K562 (cell line): ENCODE data around the gene CHSY3. TPM values are rescaled to one million over a fixed set of nuclear protein-coding genes. Genes with fewer than 3 reads are reported as not detected.

Source experiments
- ATAC-seq: fragments of 200-7000 bp; cut with Tn5 transposase; 3 replicates; pipeline ENCODE4 v1.9.1; 2020; ENCODE audit warnings: moderate library complexity
- BruUV-seq: library from RNA; stranded (reverse); fragments of 400-500 nt; replicated peaks from 2 replicates; lab custom pipeline; 2021; lab: Mats Ljungman, UMichigan
- CTCF ChIA-PET: fragments of 300-600 bp; formaldehyde crosslinking; extraction: SDS; loops from one replicate; lab custom pipeline; 2021; ENCODE audit warnings: low intra/inter-chr PET ratio; lab: Yijun Ruan, JAX
- POLR2A ChIA-PET: fragments of 300-600, 350-650 bp; sonication (Branson Sonifier 250); formaldehyde crosslinking; extraction: SDS; loops from one replicate; lab custom pipeline; 2021; ENCODE audit warnings: antibody characterized with exemption, inconsistent platforms; lab: Yijun Ruan, JAX
- DNase-seq, 4 experiments: peaks; one replicate each; pipeline versions ENCODE4 v3.0.0 to v3.0.0-alpha.2; 2011 to 2018; ENCODE audit warnings: low spot score in 3 of 4, mixed read lengths in 3 of 4; ENCODE audit errors: extremely low read depth in 1 of 4
- FAIRE-seq: peaks from 2 replicates; lab custom pipeline; 2011; peaks lifted over from hg19 to GRCh38; lab: Jason Lieb, UNC
- H2AFZ ChIP-seq: 2 replicates; pipeline ENCODE4 v1.6.0; 2011; ENCODE audit warnings: low read depth, low read length, control low read depth, inconsistent platforms
- H3K27ac ChIP-seq: fragments of 200-600 bp; 3 replicates; pipeline ENCODE4 v1.8.0; 2011; ENCODE audit warnings: low read depth, mild to moderate bottlenecking, control low read depth, inconsistent platforms, low read length, moderate library complexity, mixed read lengths; ENCODE audit errors: extremely low read depth
- H3K27me3 ChIP-seq, 2 experiments: fragments of 300-600 bp in 1 of 2; 2 replicates in 1 of 2; 3 replicates in 1 of 2; pipeline versions ENCODE4 v1.6.0 to v1.8.0; 2011; ENCODE audit warnings: inconsistent platforms in 2 of 2, low read length in 2 of 2, mild to moderate bottlenecking in 1 of 2, mixed read lengths in 1 of 2, moderate library complexity in 1 of 2; ENCODE audit not compliant: control insufficient read depth in 2 of 2, insufficient read depth in 2 of 2
- H3K36me3 ChIP-seq: fragments of 300-600 bp; 3 replicates; pipeline ENCODE4 v1.8.0; 2011; ENCODE audit warnings: mild to moderate bottlenecking, low read length, inconsistent platforms; ENCODE audit not compliant: control insufficient read depth, insufficient read depth
- H3K4me1 ChIP-seq, 2 experiments: fragments of 200-600 bp in 1 of 2; replicated peaks in 1 of 2; 2 replicates in 1 of 2; 3 replicates in 1 of 2; pipeline versions ENCODE4 v1.5.1 to v1.8.0; 2011; ENCODE audit warnings: inconsistent platforms in 2 of 2, low read length in 2 of 2, mild to moderate bottlenecking in 1 of 2, mixed read lengths in 1 of 2, moderate library complexity in 1 of 2; ENCODE audit not compliant: control insufficient read depth in 2 of 2, insufficient read depth in 2 of 2
- H3K4me2 ChIP-seq: 2 replicates; pipeline ENCODE4 v1.6.1; 2011; ENCODE audit warnings: low read length, control low read depth, inconsistent platforms, mixed read lengths; ENCODE audit not compliant: insufficient read depth
- H3K4me3 ChIP-seq: fragments of 200-600 bp; sonication (generic), shearing (Covaris generic); 2 replicates; pipeline ENCODE4 v1.5.1; 2016; ENCODE audit warnings: control low read depth, inconsistent platforms
- H3K79me2 ChIP-seq: fragments of 200-600 bp; 3 replicates; pipeline ENCODE4 v1.8.0; 2011; ENCODE audit warnings: low read length, inconsistent platforms; ENCODE audit not compliant: control insufficient read depth, insufficient read depth
- H3K9ac ChIP-seq, 2 experiments: 2 replicates each; pipeline versions ENCODE4 v1.6.0 to v1.6.1; 2011; ENCODE audit warnings: low read depth in 2 of 2, low read length in 2 of 2, control low read depth in 1 of 2, inconsistent platforms in 1 of 2, mild to moderate bottlenecking in 1 of 2, mixed read lengths in 1 of 2; ENCODE audit not compliant: insufficient read depth in 1 of 2
- H3K9me1 ChIP-seq: one replicate; pipeline ENCODE4 v1.6.0; 2011; ENCODE audit warnings: inconsistent platforms, mild to moderate bottlenecking, low read length, moderate library complexity; ENCODE audit not compliant: control insufficient read depth, insufficient read depth
- H3K9me3 ChIP-seq: replicated peaks from 2 replicates; pipeline ENCODE4 v1.5.1; 2011; ENCODE audit warnings: low read depth, low read length, inconsistent platforms; ENCODE audit not compliant: control insufficient read depth, insufficient read depth
- H4K20me1 ChIP-seq: replicated peaks from 2 replicates; pipeline ENCODE4 v1.6.1; 2011; ENCODE audit warnings: low read length, inconsistent platforms, mixed read lengths; ENCODE audit not compliant: control insufficient read depth, insufficient read depth
- CBX8 ChIP-seq: fragments of 200-600 bp; sonication (generic); IDR thresholded peaks from 2 replicates; pipeline ENCODE4 v1.6.1; 2012; ENCODE audit warnings: borderline replicate concordance, mixed run types, low read depth, mild to moderate bottlenecking, moderate library complexity, mixed read lengths, low read length, control low read depth, inconsistent platforms; ENCODE audit not compliant: poor library complexity, severe bottlenecking; ENCODE audit errors: extremely low read depth
- DIDO1 ChIP-seq: fragments of 450-650 bp; IDR thresholded peaks from 2 replicates; pipeline ENCODE4 v1.6.1; 2016; ENCODE audit warnings: low read depth, missing biosample characterization, missing genetic modification characterization
- EGR1 ChIP-seq: fragments of 450-650 bp; conservative IDR thresholded peaks from 2 replicates; pipeline ENCODE4 v1.6.1; 2017; ENCODE audit warnings: mild to moderate bottlenecking
- HDAC3 ChIP-seq: fragments of 450-650 bp; IDR thresholded peaks from 2 replicates; pipeline ENCODE4 v1.6.1; 2018; ENCODE audit warnings: borderline replicate concordance, mild to moderate bottlenecking, moderate library complexity; ENCODE audit not compliant: partially characterized antibody
- KDM1A ChIP-seq, 2 experiments: fragments of 450-650 bp; IDR thresholded peaks; 2 replicates each; pipeline ENCODE4 v1.6.1; 2016; ENCODE audit warnings: mild to moderate bottlenecking in 2 of 2
- NFE2L1 ChIP-seq: fragments of 450-650 bp; IDR thresholded peaks from 2 replicates; pipeline ENCODE4 v1.6.1; 2016; ENCODE audit warnings: missing genetic modification characterization, low read depth, mild to moderate bottlenecking, missing compliant biosample characterization, moderate library complexity, borderline replicate concordance
- NR4A1 ChIP-seq, 2 experiments: fragments of 250-450 bp in 1 of 2; fragments of 450-650 bp in 1 of 2; sonication (Bioruptor Pico) in 1 of 2; IDR thresholded peaks; 2 replicates each; pipeline versions ENCODE4 v1.4.0 to v1.6.1; 2016 to 2020; ENCODE audit warnings: mild to moderate bottlenecking in 2 of 2, missing compliant biosample characterization in 1 of 2, missing genetic modification characterization in 1 of 2, moderate library complexity in 1 of 2
- POLR2G ChIP-seq: fragments of 200-400 bp; formaldehyde crosslinking; IDR thresholded peaks from 2 replicates; pipeline ENCODE4 v1.6.1; 2017; ENCODE audit warnings: low read depth, mild to moderate bottlenecking, antibody characterized with exemption, low read length, moderate library complexity
- POLR3G ChIP-seq: IDR thresholded peaks from 2 replicates; pipeline ENCODE4 v1.6.1; 2011; ENCODE audit not compliant: insufficient read length, insufficient replicate concordance; ENCODE audit errors: extremely low read depth
- SRSF1 ChIP-seq: fragments of 200-400 bp; formaldehyde crosslinking; IDR thresholded peaks from 2 replicates; pipeline ENCODE4 v1.6.1; 2017; ENCODE audit warnings: mild to moderate bottlenecking, low read depth, low read length, moderate library complexity
- XRCC3 ChIP-seq: fragments of 450-650 bp; IDR thresholded peaks from 2 replicates; pipeline ENCODE4 v1.6.1; 2017; ENCODE audit warnings: mild to moderate bottlenecking, moderate library complexity
- ZNF197 ChIP-seq: fragments of 200-800 bp; sonication (Bioruptor generic); IDR thresholded peaks from 2 replicates; pipeline ENCODE4 v1.6.1; 2016; ENCODE audit warnings: low read depth, missing genetic modification characterization, missing compliant biosample characterization
- ZNF224 ChIP-seq: sonication (generic); formaldehyde crosslinking; IDR thresholded peaks from 2 replicates; pipeline ENCODE4 v1.8.0; 2022; ENCODE audit warnings: mild to moderate bottlenecking, missing genetic modification reagents
- in situ Hi-C: fragments of 300-500 bp; cut with MboI; formaldehyde crosslinking; loops from 4 replicates; pipeline ENCODE4 v1.15.0; 2018; ENCODE audit warnings: inconsistent platforms, mixed read lengths
- intact Hi-C: fragments of 100-400 bp; cut with micrococcal nuclease; formaldehyde crosslinking; loops from 2 replicates; pipeline ENCODE4 v1.14.2; 2022
- polyA plus RNA-seq, 8 experiments: library from polyadenylated mRNA; depleted of rRNA in 4 of 8; stranded (reverse) in 5 of 8; unstranded in 3 of 8; fragments of >200 nt; fragmentation: Nextera tagmentation in 2 of 8; fragmentation: Illumina TruSeq in 1 of 8; extraction: Ambion mirVana in 2 of 8; extraction: Trizol in 1 of 8; gene quantifications; 2 replicates each; pipeline versions ENCODE4 v1.2.1 to v1.2.3, GENCODE V29; 2011 to 2014; ENCODE audit warnings: inconsistent platforms in 1 of 8, missing spikeins in 1 of 8
- total RNA-seq, 7 experiments: library from RNA; depleted of rRNA in 6 of 7; stranded (reverse); fragments of >200 nt in 6 of 7; fragmentation: Illumina TruSeq in 2 of 7; extraction: Trizol in 2 of 7; gene quantifications; 2 replicates each; pipeline versions ENCODE4 v1.2.1 to v1.2.3, GENCODE V29; 2011 to 2021; ENCODE audit warnings: low replicate concordance in 1 of 7

Gene CHSY3
- total and polyA plus RNA-seq, 9 of the 15 experiments (the other 6 are each of a cell fraction or from before 2014, with no cell fraction given), result 0.04 TPM; not detected in 8

DNA sequence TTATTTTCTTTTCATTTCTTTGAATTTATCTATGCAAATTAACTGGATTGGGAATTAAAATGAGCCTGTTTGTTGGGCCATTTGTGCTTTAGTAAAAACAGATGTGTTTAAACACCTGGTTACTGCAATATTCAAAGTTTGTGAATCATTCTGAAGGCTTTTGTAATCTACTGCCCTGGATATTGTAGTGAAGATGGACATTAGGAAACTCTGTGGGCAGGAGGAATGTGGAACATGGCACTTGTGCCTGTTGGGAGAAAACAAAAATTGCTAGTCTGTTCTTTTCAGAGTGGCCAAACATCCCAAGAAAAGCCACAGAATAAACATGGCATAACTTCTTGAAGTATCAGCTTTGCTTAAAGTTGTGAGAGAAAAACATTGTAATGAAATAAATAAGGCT, 40.8 kb downstream of the CHSY3 start:
- POLR2A ChIA-PET, result no interaction called here
- H3K9me3 ChIP-seq, result no peaks in the 10 kb centered on the region
- H4K20me1 ChIP-seq, result no peaks in the 10 kb centered on the region
- H3K9me1 ChIP-seq, result no peaks in the 10 kb centered on the region
- CTCF ChIA-PET, result no interaction called here
- ATAC-seq (no peak), FAIRE-seq (no peak), DNase-seq (no peak)
- no peaks in the 10 kb centered on the region for H3K79me2 ChIP-seq
- H3K36me3 ChIP-seq, result no peaks in the 10 kb centered on the region
- intact Hi-C loops, result no loop called here
- H3K27ac ChIP-seq, result no peak overlapping the region
- no peak overlapping the region for H3K4me2 ChIP-seq
- no peaks in the 10 kb centered on the region for H3K27me3 ChIP-seq
- H3K9ac ChIP-seq, result no peak overlapping the region
- no peak overlapping the region for H3K4me3 ChIP-seq
- no TSS peak for BruUV-seq
- TF ChIP-seq NR4A1 (CRISPR knock-in tag; IDR thresholded peaks at IDR 0.05) (no peak), NR4A1 (tag; IDR thresholded peaks at IDR 0.05) (no peak), NFE2L1 (tag) (no peak), SRSF1 (no peak), CBX8 (no peak), HDAC3 (no peak), EGR1 (no peak), ZNF224 (no peak), POLR2G (no peak), ZNF197 (CRISPR knock-in tag) (no peak), XRCC3 (no peak), DIDO1 (tag) (no peak), KDM1A (IDR thresholded peaks at IDR 0.05) (no peak), POLR3G (no peak)
- TF ChIP-seq, all 486 proteins: peak for 0
- in situ Hi-C loops, result no loop called here
- Histone ChIP-seq H2AFZ (no peak overlapping the region), H3K4me1 (no peaks in the 10 kb centered on the region)
